Effector memory CD4-positive, alpha-beta T cell (primary cell): ENCODE results near the gene KLHDC4.

ENCODE experiments used
- DNase-seq, 3 donors: peaks; one replicate each; pipeline ENCODE4 v3.0.0-alpha.2; 2020
- H3K27ac ChIP-seq: 2 replicates; pipeline ENCODE4 v1.7.0; 2013; ENCODE audit warnings: mild to moderate bottlenecking, low read length, moderate library complexity; ENCODE audit not compliant: insufficient read depth, poor library complexity, severe bottlenecking
- H3K27me3 ChIP-seq: replicated peaks from 2 replicates; pipeline ENCODE4 v1.7.0; 2013; ENCODE audit warnings: mild to moderate bottlenecking, low read length; ENCODE audit not compliant: insufficient read depth, control insufficient read depth, poor library complexity, severe bottlenecking
- H3K36me3 ChIP-seq: 2 replicates; pipeline ENCODE4 v1.7.0; 2013; ENCODE audit warnings: mild to moderate bottlenecking, low read length, moderate library complexity; ENCODE audit not compliant: control insufficient read depth, insufficient read depth
- H3K4me1 ChIP-seq: 2 replicates; pipeline ENCODE4 v1.7.0; 2013; ENCODE audit warnings: low read length, mild to moderate bottlenecking; ENCODE audit not compliant: control insufficient read depth, insufficient read depth, poor library complexity, severe bottlenecking
- H3K4me3 ChIP-seq: 2 replicates; pipeline ENCODE4 v1.7.0; 2013; ENCODE audit warnings: low read length, low read depth, mild to moderate bottlenecking; ENCODE audit not compliant: insufficient read depth, poor library complexity, severe bottlenecking
- H3K9me3 ChIP-seq: 2 replicates; pipeline ENCODE4 v1.7.0; 2013; ENCODE audit warnings: mild to moderate bottlenecking, low read length, moderate library complexity; ENCODE audit not compliant: control insufficient read depth

Gene KLHDC4

GRCh38 chr16:87765473-87765775 is 362 bp downstream of the KLHDC4 start:
- peak overlapping the region; percentile 92 for H3K27ac ChIP-seq
- H3K36me3 ChIP-seq: peaks cover 28% of the 10 kb centered on the region
- no peaks in the 10 kb centered on the region for H3K27me3 ChIP-seq
- no peaks in the 10 kb centered on the region for H3K9me3 ChIP-seq
- peak; percentile 44 to 53 (median 44) for DNase-seq
- H3K4me3 ChIP-seq: peak overlapping the region; percentile 82
- peaks cover 15% of the 10 kb centered on the region for H3K4me1 ChIP-seq

DNA sequence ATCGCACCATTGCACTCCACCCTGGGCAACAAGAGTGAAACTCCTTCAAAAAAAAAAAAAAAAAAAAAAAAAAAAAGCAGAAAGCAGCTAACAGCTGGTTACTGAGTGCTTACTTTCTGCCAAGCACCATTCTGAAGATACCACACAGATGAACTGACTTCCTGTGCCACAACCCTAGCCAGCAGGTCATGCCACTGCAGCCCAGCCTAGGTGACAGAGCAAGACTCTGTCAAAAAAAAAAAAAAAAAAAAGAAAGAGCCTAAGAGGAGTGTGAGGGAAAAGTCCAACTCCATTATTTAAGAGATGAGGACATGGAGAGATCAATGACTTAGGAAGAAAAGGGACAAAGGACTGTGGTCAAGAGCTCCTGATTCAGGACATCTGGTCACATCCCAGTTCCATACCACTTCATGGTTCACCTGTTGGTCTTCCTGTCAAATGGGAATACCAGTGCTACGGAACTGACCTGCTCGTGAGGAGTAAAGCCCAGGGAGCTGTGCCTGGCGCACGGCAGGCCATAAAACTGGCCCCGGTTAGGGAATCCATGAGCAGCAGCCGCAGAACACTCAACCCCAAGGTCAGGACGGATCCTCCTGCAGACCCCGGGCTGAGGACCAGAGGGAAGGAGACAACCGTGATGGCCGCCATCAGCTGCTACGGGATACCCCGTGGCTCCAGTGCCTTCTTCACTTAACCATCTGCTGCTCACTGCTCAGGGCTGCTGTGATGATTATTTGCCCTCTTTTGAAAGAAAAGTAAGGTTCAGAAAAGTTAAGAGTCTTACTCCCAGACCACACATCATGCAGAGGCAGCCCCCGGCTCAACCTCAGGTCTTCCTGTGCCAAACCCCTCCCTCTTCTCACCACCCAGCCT is 950 bp downstream of the KLHDC4 start:
- H3K9me3 ChIP-seq: no peaks in the 10 kb centered on the region
- H3K4me3 ChIP-seq: peak overlapping the region; percentile 82
- peaks cover 32% of the 10 kb centered on the region for H3K36me3 ChIP-seq
- no peaks in the 10 kb centered on the region for H3K27me3 ChIP-seq
- peak overlapping the region; percentile 92 for H3K27ac ChIP-seq
- peak; percentile 20 to 31 (median 28) for DNase-seq
- peaks cover 15% of the 10 kb centered on the region for H3K4me1 ChIP-seq

GRCh38 chr16:87762620-87763019 is 3.2 kb downstream of the KLHDC4 start:
- H3K4me1 ChIP-seq: peaks cover 15% of the 10 kb centered on the region
- no peak for DNase-seq
- H3K27ac ChIP-seq: no peak overlapping the region
- H3K9me3 ChIP-seq: no peaks in the 10 kb centered on the region
- H3K4me3 ChIP-seq: no peak overlapping the region
- H3K27me3 ChIP-seq: no peaks in the 10 kb centered on the region
- peaks cover 42% of the 10 kb centered on the region for H3K36me3 ChIP-seq

GRCh38 chr16:87762071-87762571 is 3.7 kb downstream of the KLHDC4 start:
- no peak for DNase-seq
- H3K27ac ChIP-seq: no peak overlapping the region
- H3K27me3 ChIP-seq: no peaks in the 10 kb centered on the region
- no peak overlapping the region for H3K4me3 ChIP-seq
- peaks cover 46% of the 10 kb centered on the region for H3K36me3 ChIP-seq
- H3K4me1 ChIP-seq: peaks cover 15% of the 10 kb centered on the region
- no peaks in the 10 kb centered on the region for H3K9me3 ChIP-seq

DNA sequence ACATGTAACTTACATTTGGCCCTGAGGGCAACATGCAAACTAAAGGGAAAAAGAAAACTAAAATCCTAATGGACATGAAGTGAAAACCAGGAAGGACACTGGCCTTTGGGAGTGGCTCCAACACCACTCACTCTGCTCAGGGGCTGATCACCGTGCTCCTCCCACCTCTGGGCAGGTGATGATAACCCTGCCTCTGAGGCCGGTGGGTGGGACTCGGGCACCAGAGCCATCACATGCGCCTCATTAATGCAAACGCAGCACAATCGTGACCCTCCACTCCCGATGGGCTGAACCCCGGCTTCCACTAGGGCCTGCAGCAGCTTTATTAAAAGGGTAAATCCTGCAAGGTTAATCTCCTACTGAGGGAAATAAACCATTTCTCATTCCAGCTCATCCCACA is 4.7 kb downstream of the KLHDC4 start:
- H3K4me1 ChIP-seq: peaks cover 13% of the 10 kb centered on the region
- no peak overlapping the region for H3K27ac ChIP-seq
- H3K36me3 ChIP-seq: peaks cover 57% of the 10 kb centered on the region
- no peaks in the 10 kb centered on the region for H3K9me3 ChIP-seq
- no peaks in the 10 kb centered on the region for H3K27me3 ChIP-seq
- no peak overlapping the region for H3K4me3 ChIP-seq
- DNase-seq: no peak

GRCh38 chr16:87757841-87758426 is 7.9 kb downstream of the KLHDC4 start:
- DNase-seq: no peak
- no peak overlapping the region for H3K4me3 ChIP-seq
- no peaks in the 10 kb centered on the region for H3K4me1 ChIP-seq
- H3K27me3 ChIP-seq: no peaks in the 10 kb centered on the region
- peaks cover 78% of the 10 kb centered on the region for H3K36me3 ChIP-seq
- H3K27ac ChIP-seq: no peak overlapping the region
- H3K9me3 ChIP-seq: no peaks in the 10 kb centered on the region

- Histone ChIP-seq H3K27me3 (no peaks in the 10 kb centered on the region), H3K9me3 (no peaks in the 10 kb centered on the region), H3K4me3 (no peak overlapping the region), H3K4me1 (no peaks in the 10 kb centered on the region), H3K36me3 (peaks cover 71% of the 10 kb centered on the region), H3K27ac (no peak overlapping the region)
- DNase-seq: no peak
These were observed 11.3 kb downstream of the KLHDC4 start for GRCh38 chr16:87754535-87754934.

DNA sequence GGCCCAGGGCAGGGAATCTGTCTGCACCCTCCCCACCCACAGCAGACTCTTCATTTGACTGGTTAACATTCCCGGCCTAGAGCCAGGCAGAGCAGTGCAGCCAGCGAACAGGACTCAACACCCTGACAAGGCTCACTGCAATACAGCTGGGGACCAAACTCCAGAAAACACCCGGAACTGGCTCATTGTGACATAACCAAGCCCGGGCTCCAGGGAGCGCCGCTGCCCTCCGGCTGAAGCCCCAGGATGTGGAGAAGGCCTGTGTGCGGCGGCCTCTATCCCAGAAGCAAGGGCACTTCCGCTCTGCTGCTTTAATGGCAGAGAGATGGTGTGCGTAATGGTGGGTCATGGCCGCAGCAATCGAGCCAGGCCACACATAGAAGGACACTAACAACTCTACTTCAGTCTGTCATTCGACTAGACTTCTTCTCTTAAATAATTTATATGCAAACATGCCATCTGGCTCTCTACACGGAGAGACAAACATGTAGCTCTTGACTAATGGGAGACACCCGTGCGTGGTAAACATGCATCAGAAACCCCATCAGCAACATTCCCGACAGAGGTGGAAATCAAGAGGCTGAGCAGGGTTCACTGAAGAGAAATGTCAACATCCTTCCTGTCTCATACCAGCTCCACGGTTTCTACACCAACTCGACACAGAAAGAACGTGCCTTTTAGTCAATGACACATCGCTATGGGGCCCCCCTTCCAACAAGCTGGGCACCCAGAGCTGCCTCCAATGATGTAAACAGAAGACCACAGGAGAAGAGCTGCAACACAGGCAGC is 18.0 kb downstream of the KLHDC4 start:
- no peaks in the 10 kb centered on the region for H3K4me1 ChIP-seq
- H3K4me3 ChIP-seq: no peak overlapping the region
- no peaks in the 10 kb centered on the region for H3K27me3 ChIP-seq
- DNase-seq: no peak
- no peak overlapping the region for H3K27ac ChIP-seq
- H3K9me3 ChIP-seq: no peaks in the 10 kb centered on the region
- peaks cover 68% of the 10 kb centered on the region for H3K36me3 ChIP-seq

DNA sequence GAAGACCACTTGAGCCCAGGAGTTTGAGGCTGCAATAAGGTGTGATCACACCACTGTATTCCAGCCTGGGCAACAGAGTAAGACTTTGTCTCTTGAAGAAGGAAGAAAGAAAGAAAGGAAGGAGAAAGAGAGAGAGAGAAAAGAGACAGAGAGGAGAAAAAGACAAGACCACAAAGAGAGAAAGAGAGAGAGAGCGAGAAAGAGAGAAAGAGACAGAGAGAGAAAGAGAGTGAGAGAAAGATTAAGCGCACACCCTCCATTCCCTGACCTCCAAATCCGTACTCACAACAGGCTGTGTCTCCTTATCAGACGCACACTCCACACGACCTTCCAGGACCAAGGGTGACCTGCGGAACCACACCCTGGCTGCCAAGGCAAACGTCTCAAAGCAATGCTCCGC is 19.6 kb downstream of the KLHDC4 start:
- Histone ChIP-seq H3K4me3 (no peak overlapping the region), H3K9me3 (no peaks in the 10 kb centered on the region), H3K27ac (no peak overlapping the region), H3K27me3 (no peaks in the 10 kb centered on the region), H3K4me1 (no peaks in the 10 kb centered on the region), H3K36me3 (peaks cover 78% of the 10 kb centered on the region)
- DNase-seq: no peak
